ENCODE measurements around the gene DAZL. TPM values are rescaled to one million over a fixed set of nuclear protein-coding genes. Genes with fewer than 3 reads are reported as not detected.

Gene DAZL
- total RNA-seq, 1 experiment from 2014 or later: not detected

DNA sequence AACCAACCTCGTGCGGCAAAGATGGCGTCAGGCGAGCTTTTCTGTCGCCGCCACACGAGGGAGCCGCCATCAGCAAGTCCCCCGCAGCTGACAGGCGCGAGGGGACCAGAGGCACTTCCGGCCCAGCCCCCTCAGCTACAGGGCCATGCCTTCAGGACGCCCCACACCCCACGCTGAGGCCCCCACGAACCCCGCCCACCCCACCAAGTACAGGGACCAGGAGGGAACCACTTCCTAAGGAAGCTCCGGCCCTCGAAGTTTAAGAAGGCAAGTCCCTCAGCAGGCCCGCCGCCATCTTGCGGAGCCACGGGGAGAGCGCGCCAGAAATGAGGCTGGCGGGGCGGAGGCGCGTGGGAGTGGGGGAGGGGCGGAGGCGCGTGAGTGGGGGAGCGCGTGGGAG lies 790 bp downstream of the DAZL start:
- no peak for ATAC-seq
- H3K9me3 ChIP-seq (ENCODE audit: control insufficient read depth in 1 of 2, insufficient read depth in 1 of 2, low read depth in 1 of 2, low read length in 2 of 2): no peaks in the 10 kb centered on the region
- no peaks in the 10 kb centered on the region for H3K9me2 ChIP-seq (ENCODE audit: insufficient read depth)
- intact Hi-C loops (cut with micrococcal nuclease): loop anchor here (10.0 kb wide), 2 partner anchors 220 to 1240 kb away; no protein-coding TSS in a partner anchor
- no peak for DNase-seq (ENCODE audit: low read depth, low spot score)
- ChIA-PET CTCF (no interaction called here), POLR2A (interaction anchor here (0.6 kb wide), 1 partner anchor 193 kb away, joined by 3 read pairs; no protein-coding TSS in a partner anchor), RAD21 (ENCODE audit: low non-redundant PET in 1 of 2, low total read pairs in 2 of 2, uncharacterized antibody in 2 of 2, unreplicated experiment in 2 of 2) (no interaction called here)
- H3K4me2 ChIP-seq (ENCODE audit: low read length): no peak overlapping the region
- TF ChIP-seq RAD21 (IDR thresholded peaks at IDR 0.05; ENCODE audit: low read depth) (no peak), CEBPB (IDR thresholded peaks at IDR 0.05; ENCODE audit: low read depth) (no peak)
- TF ChIP-seq, protein P1, sequence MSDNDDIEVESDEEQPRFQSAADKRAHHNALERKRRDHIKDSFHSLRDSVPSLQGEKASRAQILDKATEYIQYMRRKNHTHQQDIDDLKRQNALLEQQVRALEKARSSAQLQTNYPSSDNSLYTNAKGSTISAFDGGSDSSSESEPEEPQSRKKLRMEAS (IDR thresholded peaks at IDR 0.05): no peak
- H3K4me3 ChIP-seq (replicated peaks in 1 of 2; ENCODE audit: low read depth in 1 of 2, low read length in 2 of 2): no peak overlapping the region
- H3K27ac ChIP-seq (ENCODE audit: low read depth, low read length): no peak overlapping the region
- H2AFZ ChIP-seq (ENCODE audit: low read depth, low read length, poor library complexity, severe bottlenecking): no peak overlapping the region
- H4K20me1 ChIP-seq (ENCODE audit: insufficient read depth): no peaks in the 10 kb centered on the region
- H3K79me2 ChIP-seq (ENCODE audit: insufficient read depth, low read length): no peaks in the 10 kb centered on the region
- no peaks in the 10 kb centered on the region for H3K27me3 ChIP-seq (ENCODE audit: insufficient read depth, low read length)
- no peaks in the 10 kb centered on the region for H3K4me1 ChIP-seq (ENCODE audit: control insufficient read depth in 1 of 2, insufficient read depth in 2 of 2, low read length in 2 of 2)
- H3K9ac ChIP-seq (ENCODE audit: low read length): no peak overlapping the region
- no TSS peak for BruUV-seq (replicated peaks)
- no peaks in the 10 kb centered on the region for H3K36me3 ChIP-seq (ENCODE audit: control insufficient read depth in 1 of 2, insufficient read depth in 2 of 2, low read length in 2 of 2)

DNA sequence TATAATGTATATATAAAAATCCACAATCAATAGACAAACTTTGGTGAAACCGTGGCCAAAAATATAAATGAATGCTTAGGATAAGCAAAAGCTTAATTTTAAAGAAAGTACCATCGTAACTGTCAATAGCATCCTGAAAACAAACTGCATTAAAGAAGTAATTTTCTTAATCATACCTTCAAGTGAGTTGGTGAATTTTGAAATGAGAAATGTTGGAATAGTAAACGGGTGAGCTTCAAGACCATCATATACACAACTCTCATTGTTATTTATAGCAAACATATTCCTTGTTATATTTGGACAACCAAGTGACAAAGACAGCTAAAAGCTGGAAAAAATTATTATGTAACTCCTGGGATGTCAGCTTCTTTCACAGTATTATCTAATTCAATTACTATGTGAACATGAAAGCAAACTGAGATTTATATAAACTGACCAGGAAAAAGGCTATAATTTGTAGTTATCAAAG lies 3.7 kb downstream of the DAZL start:
- Histone ChIP-seq H4K20me1 (ENCODE audit: insufficient read depth) (no peaks in the 10 kb centered on the region), H3K9ac (ENCODE audit: low read length) (no peak overlapping the region), H3K4me1 (ENCODE audit: control insufficient read depth in 1 of 2, insufficient read depth in 2 of 2, low read length in 2 of 2) (no peaks in the 10 kb centered on the region), H3K27ac (ENCODE audit: low read depth, low read length) (no peak overlapping the region), H3K36me3 (ENCODE audit: control insufficient read depth in 1 of 2, insufficient read depth in 2 of 2, low read length in 2 of 2) (no peaks in the 10 kb centered on the region), H3K27me3 (ENCODE audit: insufficient read depth, low read length) (no peaks in the 10 kb centered on the region), H2AFZ (ENCODE audit: low read depth, low read length, poor library complexity, severe bottlenecking) (peak overlapping the region; percentile 96), H3K9me3 (ENCODE audit: control insufficient read depth in 1 of 2, insufficient read depth in 1 of 2, low read depth in 1 of 2, low read length in 2 of 2) (no peaks in the 10 kb centered on the region), H3K4me2 (ENCODE audit: low read length) (no peak overlapping the region), H3K9me2 (ENCODE audit: insufficient read depth) (no peaks in the 10 kb centered on the region), H3K79me2 (ENCODE audit: insufficient read depth, low read length) (no peaks in the 10 kb centered on the region), H3K4me3 (replicated peaks in 1 of 2; ENCODE audit: low read depth in 1 of 2, low read length in 2 of 2) (no peak overlapping the region)
- no TSS peak for BruUV-seq (replicated peaks)
- ChIA-PET POLR2A (no interaction called here), RAD21 (ENCODE audit: low non-redundant PET in 1 of 2, low total read pairs in 2 of 2, uncharacterized antibody in 2 of 2, unreplicated experiment in 2 of 2) (no interaction called here), CTCF (interaction anchor here (0.9 to 2.4 kb wide), 10 partner anchors 13 to 656 kb away, joined by 3 to 13 read pairs (median 4); no protein-coding TSS in a partner anchor)
- intact Hi-C loops (cut with micrococcal nuclease): loop anchor here (1.0 to 10.0 kb wide), 5 partner anchors 223 to 1243 kb away; no protein-coding TSS in a partner anchor
- ATAC-seq (no peak), DNase-seq (ENCODE audit: low read depth, low spot score) (no peak)
- no peak for TF ChIP-seq POLR2A (IDR thresholded peaks at IDR 0.05; ENCODE audit: borderline replicate concordance, extremely low read depth, insufficient read depth, insufficient read length)
- TF ChIP-seq SIN3A (IDR thresholded peaks at IDR 0.05; ENCODE audit: low read depth): no peak
- TF ChIP-seq EGR1 (IDR thresholded peaks at IDR 0.05; ENCODE audit: low read depth): no peak
- TF ChIP-seq TCF7L2 (IDR thresholded peaks at IDR 0.05; ENCODE audit: borderline replicate concordance, extremely low read depth, insufficient read depth, insufficient read length): no peak
- no peak for TF ChIP-seq CBX3 (IDR thresholded peaks at IDR 0.05; ENCODE audit: low read depth)
- no peak for TF ChIP-seq JUND (IDR thresholded peaks at IDR 0.05)
- TF ChIP-seq, protein P2, sequence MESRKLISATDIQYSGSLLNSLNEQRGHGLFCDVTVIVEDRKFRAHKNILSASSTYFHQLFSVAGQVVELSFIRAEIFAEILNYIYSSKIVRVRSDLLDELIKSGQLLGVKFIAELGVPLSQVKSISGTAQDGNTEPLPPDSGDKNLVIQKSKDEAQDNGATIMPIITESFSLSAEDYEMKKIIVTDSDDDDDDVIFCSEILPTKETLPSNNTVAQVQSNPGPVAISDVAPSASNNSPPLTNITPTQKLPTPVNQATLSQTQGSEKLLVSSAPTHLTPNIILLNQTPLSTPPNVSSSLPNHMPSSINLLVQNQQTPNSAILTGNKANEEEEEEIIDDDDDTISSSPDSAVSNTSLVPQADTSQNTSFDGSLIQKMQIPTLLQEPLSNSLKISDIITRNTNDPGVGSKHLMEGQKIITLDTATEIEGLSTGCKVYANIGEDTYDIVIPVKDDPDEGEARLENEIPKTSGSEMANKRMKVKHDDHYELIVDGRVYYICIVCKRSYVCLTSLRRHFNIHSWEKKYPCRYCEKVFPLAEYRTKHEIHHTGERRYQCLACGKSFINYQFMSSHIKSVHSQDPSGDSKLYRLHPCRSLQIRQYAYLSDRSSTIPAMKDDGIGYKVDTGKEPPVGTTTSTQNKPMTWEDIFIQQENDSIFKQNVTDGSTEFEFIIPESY (IDR thresholded peaks at IDR 0.05; ENCODE audit: extremely low read depth, insufficient replicate concordance, low read length): no peak
- TF ChIP-seq EZH2 (IDR thresholded peaks at IDR 0.05): no peak
- TF ChIP-seq ZNF274 (IDR thresholded peaks at IDR 0.05; ENCODE audit: low read depth, low read length): no peak
- no peak for TF ChIP-seq RAD21 (IDR thresholded peaks at IDR 0.05; ENCODE audit: low read depth)
